NB4 (cell line): ENCODE measurements around the gene CTCFL.
A peak's percentile ranks its signal among the peaks of the same experiment; 100 is the strongest.

Experiments
- DNase-seq: peaks from one replicate; pipeline ENCODE4 v3.0.0; 2010; ENCODE audit warnings: low read depth
- H3K4me3 ChIP-seq: one replicate; pipeline ENCODE4 v1.5.1; 2011; ENCODE audit warnings: mild to moderate bottlenecking, low read depth, low read length, moderate library complexity
- MYC ChIP-seq: IDR thresholded peaks from 2 replicates; pipeline ENCODE4 v1.6.1; 2011; ENCODE audit warnings: low read depth, low read length
- POLR2A ChIP-seq: IDR thresholded peaks from 2 replicates; pipeline ENCODE4 v1.6.1; 2011; ENCODE audit warnings: mild to moderate bottlenecking; ENCODE audit not compliant: insufficient read length; ENCODE audit errors: extremely low read depth
- TF ChIP-seq, protein P1 (sequence below): IDR thresholded peaks from one replicate; pipeline ENCODE4 v1.5.1; 2012; ENCODE audit warnings: low read depth, low read length
- TF ChIP-seq, protein P2 (sequence below): IDR thresholded peaks from 2 replicates; pipeline ENCODE4 v1.6.1; 2011; ENCODE audit warnings: low read depth, low read length

The CTCFL gene

DNA sequence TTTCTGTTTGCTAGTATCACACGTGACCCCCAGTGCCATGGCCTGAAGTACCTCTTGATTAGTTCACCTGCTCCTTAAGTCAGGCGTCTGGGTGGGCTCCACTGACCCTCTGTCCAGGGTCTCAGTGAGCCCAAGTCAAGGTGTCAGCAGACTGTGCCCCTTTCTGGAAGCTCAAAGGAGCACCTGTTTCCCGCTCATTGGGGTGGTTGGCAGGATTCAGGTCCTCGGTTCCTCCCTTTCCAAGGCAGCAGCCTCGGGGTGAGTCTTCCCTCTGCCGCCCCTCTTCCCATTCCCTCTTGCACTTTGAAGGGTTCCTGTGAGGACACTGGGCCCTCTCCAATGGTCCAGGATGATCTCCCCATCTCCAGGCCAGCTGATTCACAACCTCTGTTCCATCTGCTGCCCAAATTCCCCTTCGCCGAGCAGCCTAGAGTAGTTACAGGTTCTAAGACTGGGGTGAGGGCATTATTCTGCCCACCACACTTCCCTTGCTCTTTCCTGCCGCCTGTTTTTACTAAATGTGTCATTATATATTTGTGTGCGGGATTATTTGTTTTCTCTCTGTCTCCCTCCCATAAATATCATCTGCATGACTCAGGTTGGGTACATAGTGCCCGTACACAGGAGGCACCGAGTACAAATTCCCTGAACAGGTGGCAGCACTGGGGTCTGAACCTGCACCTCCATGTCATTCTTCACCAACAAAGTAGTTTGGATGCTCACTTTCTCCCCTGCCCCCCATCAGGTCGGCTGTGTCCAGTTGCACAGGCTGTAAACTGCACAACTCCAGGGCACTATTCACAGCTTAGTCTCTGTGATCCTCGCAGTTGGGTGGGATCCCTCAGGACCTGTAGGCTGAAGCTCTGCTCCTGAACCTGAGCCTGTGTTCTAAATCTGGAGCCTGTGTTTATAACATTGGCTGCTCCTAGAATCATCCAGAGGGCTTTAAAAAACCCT, 75.3 kb downstream of the CTCFL start:
- no peak for DNase-seq

DNA sequence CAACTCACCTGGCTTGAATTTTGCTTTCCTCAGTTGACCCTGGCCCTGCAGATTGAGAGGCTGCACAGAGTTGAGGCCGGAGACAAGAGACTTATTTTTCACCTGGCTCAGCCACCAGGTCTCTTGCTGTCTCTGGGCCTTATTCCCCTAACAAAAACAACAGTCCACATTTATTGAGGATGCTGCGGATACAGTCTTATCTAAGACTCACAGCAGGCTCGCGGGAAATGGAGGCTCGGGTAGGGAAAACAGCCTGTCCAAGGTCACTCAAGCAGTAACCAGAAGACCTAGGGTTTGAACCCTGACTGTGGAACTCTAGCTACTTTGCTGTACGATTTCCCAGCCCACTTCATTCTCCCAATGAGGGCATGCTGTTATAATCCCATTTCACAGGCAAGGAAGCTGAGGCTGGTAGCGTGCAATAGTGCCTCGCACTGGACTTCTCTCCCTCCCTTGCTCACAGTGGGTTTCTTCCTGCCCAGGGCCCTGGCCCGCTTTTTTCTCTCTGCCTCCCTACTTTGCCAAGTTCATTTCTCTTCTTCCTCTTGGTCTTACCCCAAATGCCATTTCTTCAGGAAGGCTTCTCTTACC, 76.1 kb downstream of the CTCFL start:
- no peak for TF ChIP-seq POLR2A
- DNase-seq: no peak
- no peak overlapping the region for H3K4me3 ChIP-seq

More for the DNA sequence above, 75.3 kb downstream of the CTCFL start:
- TF ChIP-seq, protein P1, sequence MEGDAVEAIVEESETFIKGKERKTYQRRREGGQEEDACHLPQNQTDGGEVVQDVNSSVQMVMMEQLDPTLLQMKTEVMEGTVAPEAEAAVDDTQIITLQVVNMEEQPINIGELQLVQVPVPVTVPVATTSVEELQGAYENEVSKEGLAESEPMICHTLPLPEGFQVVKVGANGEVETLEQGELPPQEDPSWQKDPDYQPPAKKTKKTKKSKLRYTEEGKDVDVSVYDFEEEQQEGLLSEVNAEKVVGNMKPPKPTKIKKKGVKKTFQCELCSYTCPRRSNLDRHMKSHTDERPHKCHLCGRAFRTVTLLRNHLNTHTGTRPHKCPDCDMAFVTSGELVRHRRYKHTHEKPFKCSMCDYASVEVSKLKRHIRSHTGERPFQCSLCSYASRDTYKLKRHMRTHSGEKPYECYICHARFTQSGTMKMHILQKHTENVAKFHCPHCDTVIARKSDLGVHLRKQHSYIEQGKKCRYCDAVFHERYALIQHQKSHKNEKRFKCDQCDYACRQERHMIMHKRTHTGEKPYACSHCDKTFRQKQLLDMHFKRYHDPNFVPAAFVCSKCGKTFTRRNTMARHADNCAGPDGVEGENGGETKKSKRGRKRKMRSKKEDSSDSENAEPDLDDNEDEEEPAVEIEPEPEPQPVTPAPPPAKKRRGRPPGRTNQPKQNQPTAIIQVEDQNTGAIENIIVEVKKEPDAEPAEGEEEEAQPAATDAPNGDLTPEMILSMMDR: no peak
- TF ChIP-seq, protein P2, sequence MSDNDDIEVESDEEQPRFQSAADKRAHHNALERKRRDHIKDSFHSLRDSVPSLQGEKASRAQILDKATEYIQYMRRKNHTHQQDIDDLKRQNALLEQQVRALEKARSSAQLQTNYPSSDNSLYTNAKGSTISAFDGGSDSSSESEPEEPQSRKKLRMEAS: no peak
- TF ChIP-seq MYC (peak; percentile 12; the same call in 1 of the 2 replicates), POLR2A (no peak)
- H3K4me3 ChIP-seq: no peak overlapping the region
